Tibial nerve (tissue), 4 donors: ENCODE measurements around the gene MAN2B1. TPM values are rescaled to one million over a fixed set of nuclear protein-coding genes. Genes with fewer than 3 reads are reported as not detected.
"Not testable (repeated sequence)": the region's sequence is repeated elsewhere in the genome, so short reads cannot be mapped to it uniquely, and the experiment has no call there.

ENCODE experiments used
- DNase-seq, 2 donors: peaks; one replicate each; pipeline ENCODE4 v3.0.0-alpha.2; 2019; ENCODE audit warnings: low spot score in 2 of 2
- H3K27ac ChIP-seq, 4 donors: fragments of 200-600 bp; sonication (generic) in 3 of 4; one replicate each; pipeline ENCODE4 v1.5.1; 2017 to 2019; ENCODE audit warnings: mild to moderate bottlenecking in 1 of 4
- H3K27me3 ChIP-seq, 2 donors: fragments of 200-600 bp; sonication (generic) in 1 of 2; one replicate each; pipeline versions ENCODE4 v1.5.1 to v1.6.0; 2017 to 2019
- H3K36me3 ChIP-seq, 3 donors: fragments of 200-600 bp; sonication (generic); one replicate each; pipeline ENCODE4 v1.5.1; 2018 to 2019
- H3K4me1 ChIP-seq, 4 donors: fragments of 200-600 bp; sonication (generic) in 3 of 4; one replicate each; pipeline ENCODE4 v1.5.1; 2017 to 2019
- H3K4me3 ChIP-seq, 4 donors: fragments of 200-600 bp; sonication (generic) in 3 of 4; one replicate each; pipeline ENCODE4 v1.5.1; 2017 to 2019; ENCODE audit warnings: mild to moderate bottlenecking in 1 of 4, moderate library complexity in 1 of 4
- H3K9me3 ChIP-seq, 4 donors: fragments of 200-600 bp; sonication (generic) in 3 of 4; one replicate each; pipeline ENCODE4 v1.5.1; 2017 to 2019
- CTCF ChIP-seq, 5 experiments: fragments of 200-600 bp in 3 of 5; fragments of 450-650 bp in 2 of 5; sonication (generic) in 3 of 5; IDR thresholded peaks; one replicate each; pipeline ENCODE4 v1.5.1; 2016 to 2019; ENCODE audit warnings: antibody characterized with exemption in 5 of 5, mild to moderate bottlenecking in 3 of 5, moderate library complexity in 2 of 5
- EP300 ChIP-seq, 2 donors: sonication (generic); formaldehyde crosslinking; IDR thresholded peaks; one replicate each; pipeline ENCODE4 v1.6.1; 2017; ENCODE audit warnings: antibody characterized with exemption in 2 of 2, mild to moderate bottlenecking in 1 of 2
- POLR2A ChIP-seq, 2 donors: fragments of 450-650 bp; IDR thresholded peaks; one replicate each; pipeline ENCODE4 v1.6.1; 2017; ENCODE audit warnings: antibody characterized with exemption in 2 of 2, mild to moderate bottlenecking in 2 of 2, moderate library complexity in 2 of 2
- WGBS, 2 donors: methylation state at CpG; one replicate each; pipeline ENCODE4 v1.1.5; 2018; 5-methylcytosine and 5-hydroxymethylcytosine counted together
- total RNA-seq, 4 donors: library from RNA; depleted of rRNA; stranded (reverse); fragments of >200 nt; gene quantifications; one replicate each; pipeline ENCODE4 v1.1.0, GENCODE V29; 2016

MAN2B1 gene
- total RNA-seq, 4 donors from 2014 or later, result 48.5 to 89.4 (median 58.5) TPM

DNA sequence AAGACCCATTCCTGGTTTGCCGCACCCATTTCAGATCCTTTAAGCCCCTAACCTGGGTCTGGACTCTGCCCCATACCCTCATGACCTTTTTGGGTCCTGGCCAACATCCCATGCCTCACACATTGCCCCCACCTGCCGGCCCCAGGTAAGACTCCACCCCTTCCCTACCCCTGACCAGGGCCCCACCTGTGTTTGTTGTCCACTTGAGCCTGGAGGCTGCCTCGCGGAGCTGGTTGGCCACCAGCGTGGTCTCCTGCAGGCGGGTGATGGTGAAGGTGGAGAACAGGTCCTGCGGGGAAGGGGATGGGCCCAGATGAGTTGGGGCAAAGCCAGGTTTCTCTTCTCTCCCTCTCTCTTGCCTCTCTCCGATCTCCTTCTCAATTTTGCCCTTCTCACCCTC is 19.5 kb downstream of the MAN2B1 start:
- Histone ChIP-seq H3K36me3 (peaks cover 0 to 23% (median 0%) of the 10 kb centered on the region in 3 donors), H3K27ac (no peak overlapping the region), H3K27me3 (no peaks in the 10 kb centered on the region), H3K9me3 (no peaks in the 10 kb centered on the region), H3K4me3 (no peak overlapping the region), H3K4me1 (peaks cover 0 to 16% (median 7%) of the 10 kb centered on the region in 4 donors)
- DNase-seq, result no peak
- TF ChIP-seq EP300 (IDR thresholded peaks at IDR 0.05) (no peak), POLR2A (IDR thresholded peaks at IDR 0.05) (no peak), CTCF (IDR thresholded peaks at IDR 0.05) (no peak)
- 67 to 84% methylated on average over 8 of the region's 8 CpGs for WGBS, 2 donors

DNA sequence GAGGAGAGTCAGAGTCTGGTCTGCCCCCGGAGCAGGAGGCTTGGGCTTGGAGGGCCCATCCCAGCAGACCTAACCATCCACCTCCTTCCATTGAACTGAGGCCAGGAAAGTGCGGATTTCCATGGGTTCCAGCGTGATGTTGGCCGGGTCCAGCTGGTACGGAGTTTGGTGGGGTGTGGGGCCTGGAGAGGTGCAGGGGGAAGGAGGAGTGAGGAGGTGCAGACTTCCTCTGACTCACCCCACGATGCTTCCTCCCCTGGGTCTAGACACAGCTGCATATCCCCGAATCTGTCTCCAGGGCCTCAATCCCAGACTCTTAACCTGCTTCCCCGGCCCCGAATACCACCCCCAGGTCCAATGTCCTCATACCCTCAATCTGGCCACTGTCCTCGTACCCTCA is 20.0 kb downstream of the MAN2B1 start:
- WGBS, 2 donors, result 77 to 87% methylated on average over 10 of the region's 10 CpGs
- no peak overlapping the region for H3K27ac ChIP-seq
- DNase-seq, result no peak
- H3K27me3 ChIP-seq, result no peaks in the 10 kb centered on the region
- no peak overlapping the region for H3K4me3 ChIP-seq
- H3K9me3 ChIP-seq, result no peaks in the 10 kb centered on the region
- TF ChIP-seq POLR2A (IDR thresholded peaks at IDR 0.05) (no peak), EP300 (IDR thresholded peaks at IDR 0.05) (no peak), CTCF (IDR thresholded peaks at IDR 0.05) (no peak)
- peaks cover 0 to 16% (median 7%) of the 10 kb centered on the region in 4 donors for H3K4me1 ChIP-seq
- H3K36me3 ChIP-seq, result peaks cover 0 to 18% (median 0%) of the 10 kb centered on the region in 3 donors

DNA sequence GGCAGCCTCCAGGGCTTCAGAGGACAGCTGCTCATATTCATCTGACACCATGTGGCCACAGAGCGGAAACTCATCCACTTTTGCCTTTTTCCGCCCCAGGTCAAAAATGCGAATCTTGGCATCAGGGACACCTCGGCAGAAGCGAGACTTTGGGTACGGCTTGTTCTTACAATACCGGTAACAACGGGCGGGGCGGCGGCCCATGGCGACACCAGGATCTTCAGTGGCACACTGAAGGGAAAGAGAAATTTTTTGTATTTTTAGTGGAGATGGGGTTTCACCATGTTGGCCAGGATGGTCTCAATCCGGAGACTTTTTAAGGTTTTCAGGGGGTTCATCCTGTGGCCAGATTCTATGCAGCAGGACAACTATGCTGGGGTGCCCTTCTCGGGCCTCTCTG is 22.8 kb downstream of the MAN2B1 start:
- not testable (repeated sequence) for DNase-seq, H3K27ac ChIP-seq, H3K27me3 ChIP-seq, H3K9me3 ChIP-seq, H3K4me3 ChIP-seq
- Histone ChIP-seq H3K36me3 (peaks cover 0 to 12% (median 0%) of the 10 kb centered on the region in 3 donors), H3K4me1 (peaks cover 0 to 26% (median 11%) of the 10 kb centered on the region in 4 donors)
- 94 to 95% methylated on average over 14 of the region's 14 CpGs for WGBS, 2 donors

DNA sequence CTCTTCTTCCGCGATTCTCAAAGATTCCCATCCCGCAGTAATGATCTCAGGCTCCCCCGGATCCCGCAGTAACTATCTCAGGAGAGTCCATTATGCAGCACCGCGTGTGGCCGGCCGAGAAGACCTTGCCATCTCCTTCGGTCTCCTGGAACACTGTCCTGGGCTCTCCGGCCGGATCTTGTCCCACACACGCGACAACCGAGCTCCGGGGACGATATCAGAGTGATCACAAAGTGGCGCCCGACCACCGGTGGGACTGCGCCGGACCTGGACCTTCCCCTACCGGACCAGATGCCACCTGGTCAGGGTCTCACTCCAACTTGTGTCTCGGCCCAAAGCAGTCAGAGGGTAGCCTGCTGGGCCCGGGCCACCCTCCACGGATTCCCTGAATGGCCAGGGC is 24.0 kb downstream of the MAN2B1 start:
- no peak for DNase-seq
- WGBS, 2 donors, result 93 to 94% methylated on average over 26 of the region's 26 CpGs
- peaks cover 0 to 14% (median 4%) of the 10 kb centered on the region in 4 donors for H3K4me1 ChIP-seq
- H3K27me3 ChIP-seq, result no peaks in the 10 kb centered on the region
- no peaks in the 10 kb centered on the region for H3K9me3 ChIP-seq
- peaks cover 0 to 12% (median 0%) of the 10 kb centered on the region in 3 donors for H3K36me3 ChIP-seq
- H3K27ac ChIP-seq, result no peak overlapping the region
- H3K4me3 ChIP-seq, result no peak overlapping the region
- TF ChIP-seq CTCF (IDR thresholded peaks at IDR 0.05) (no peak), EP300 (IDR thresholded peaks at IDR 0.05) (no peak), POLR2A (IDR thresholded peaks at IDR 0.05) (no peak)

DNA sequence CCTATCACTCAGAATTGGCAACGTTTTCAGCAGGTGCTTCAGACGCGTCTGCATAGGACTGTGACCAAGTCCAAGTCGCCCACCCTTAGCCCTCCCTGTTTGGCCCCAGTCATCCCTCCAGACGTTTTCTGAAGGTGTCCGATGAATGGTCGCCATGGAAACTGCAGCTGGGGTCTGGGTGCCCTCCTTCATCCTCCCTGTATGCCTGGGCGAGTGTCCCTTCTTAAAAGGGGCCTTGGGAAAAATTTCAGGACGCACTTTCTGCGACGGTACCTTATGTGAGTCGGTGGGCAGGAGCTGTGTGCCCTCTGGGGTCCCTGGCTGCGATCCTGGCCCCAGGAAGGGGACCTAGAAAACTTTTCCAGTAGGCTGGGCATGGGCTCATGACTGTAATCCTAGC is 25.1 kb downstream of the MAN2B1 start:
- DNase-seq, result no peak
- WGBS, 2 donors, result 72 to 73% methylated on average over 13 of the region's 13 CpGs
- H3K27ac ChIP-seq, result no peak overlapping the region

More for the DNA sequence above, 25.1 kb downstream of the MAN2B1 start:
- Histone ChIP-seq H3K36me3 (peaks cover 0 to 11% (median 0%) of the 10 kb centered on the region in 3 donors), H3K9me3 (no peaks in the 10 kb centered on the region), H3K27me3 (no peaks in the 10 kb centered on the region), H3K4me3 (no peak overlapping the region), H3K4me1 (peaks cover 0 to 10% (median 4%) of the 10 kb centered on the region in 4 donors)
- TF ChIP-seq EP300 (IDR thresholded peaks at IDR 0.05), result no peak
- no peak for TF ChIP-seq CTCF (IDR thresholded peaks at IDR 0.05)
- no peak for TF ChIP-seq POLR2A (IDR thresholded peaks at IDR 0.05)
